ENCODE results near the gene PRR4.

PRR4 gene

GRCh38 chr12:10829994-10830393 lies 19.3 kb downstream of the PRR4 start:
- no peak overlapping the region for H3K27ac ChIP-seq (ENCODE audit: extremely low read depth, low read depth, low read length)

DNA sequence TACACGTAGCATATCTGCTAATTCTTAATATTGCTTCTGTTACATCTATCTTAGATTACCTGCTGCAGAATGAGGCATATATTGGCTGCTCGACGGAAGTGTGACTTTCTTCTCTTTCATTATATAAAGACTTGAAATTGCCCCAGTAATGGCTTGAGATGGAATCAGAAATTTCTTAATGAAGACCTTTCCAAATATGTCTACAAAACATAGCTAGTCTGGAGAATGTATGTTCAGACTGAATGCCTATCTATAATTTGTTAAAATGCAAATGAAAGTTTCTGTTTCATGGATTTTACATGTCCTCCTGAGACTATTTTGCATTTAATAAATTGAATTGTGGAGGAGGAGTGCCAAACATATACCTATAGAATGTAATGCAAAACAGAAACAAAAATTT lies 23.0 kb downstream of the PRR4 start, which contains the start of gene TAS2R10:
TAS2R10 (minus strand) TSS at position 101 of the 400 bp plus-strand sequence; CDS start at position 12, 89 bp downstream.
- Histone ChIP-seq H3K9me3 (ENCODE audit: control insufficient read depth, insufficient read depth, low read depth, low read length) (no peaks in the 10 kb centered on the region), H3K36me3 (ENCODE audit: control insufficient read depth in 2 of 2, insufficient read depth in 1 of 2, low read length in 2 of 2) (no peaks in the 10 kb centered on the region), H3K4me3 (ENCODE audit: low read depth, low read length) (no peak within 1 kb of the TSS), H3K27ac (ENCODE audit: extremely low read depth, low read depth, low read length) (no peak within 1 kb of the TSS), H3K4me1 (ENCODE audit: control insufficient read depth, insufficient read depth, low read length) (no peaks in the 10 kb centered on the region)
- TF ChIP-seq, protein P1, sequence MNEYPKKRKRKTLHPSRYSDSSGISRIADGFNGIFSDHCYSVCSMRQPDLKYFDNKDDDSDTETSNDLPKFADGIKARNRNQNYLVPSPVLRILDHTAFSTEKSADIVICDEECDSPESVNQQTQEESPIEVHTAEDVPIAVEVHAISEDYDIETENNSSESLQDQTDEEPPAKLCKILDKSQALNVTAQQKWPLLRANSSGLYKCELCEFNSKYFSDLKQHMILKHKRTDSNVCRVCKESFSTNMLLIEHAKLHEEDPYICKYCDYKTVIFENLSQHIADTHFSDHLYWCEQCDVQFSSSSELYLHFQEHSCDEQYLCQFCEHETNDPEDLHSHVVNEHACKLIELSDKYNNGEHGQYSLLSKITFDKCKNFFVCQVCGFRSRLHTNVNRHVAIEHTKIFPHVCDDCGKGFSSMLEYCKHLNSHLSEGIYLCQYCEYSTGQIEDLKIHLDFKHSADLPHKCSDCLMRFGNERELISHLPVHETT (tag by site-specific recombination; IDR thresholded peaks at IDR 0.05) = no peak
- TF ChIP-seq ZBTB20 (tag by site-specific recombination; IDR thresholded peaks at IDR 0.05) (no peak), ZBTB48 (tag by site-specific recombination; IDR thresholded peaks at IDR 0.05) (no peak), IKZF3 (tag by site-specific recombination; IDR thresholded peaks at IDR 0.05) (no peak), GLI2 (tag by site-specific recombination; IDR thresholded peaks at IDR 0.05; ENCODE audit: borderline replicate concordance, low read depth) (no peak), ZNF157 (tag by site-specific recombination; IDR thresholded peaks at IDR 0.05) (no peak), ZNF239 (tag by site-specific recombination; IDR thresholded peaks at IDR 0.05) (no peak)
- POLR2A ChIA-PET = no interaction called here
- CTCF ChIA-PET = no interaction called here

More at GRCh38 chr12:10829994-10830393, 19.3 kb downstream of the PRR4 start:
- Histone ChIP-seq H3K9me3 (ENCODE audit: control insufficient read depth, insufficient read depth, low read depth, low read length) (no peaks in the 10 kb centered on the region), H3K4me1 (ENCODE audit: control insufficient read depth, insufficient read depth, low read length) (no peaks in the 10 kb centered on the region), H3K36me3 (ENCODE audit: control insufficient read depth in 2 of 2, insufficient read depth in 1 of 2, low read length in 2 of 2) (no peaks in the 10 kb centered on the region), H3K4me3 (ENCODE audit: low read depth, low read length) (no peak overlapping the region)
- ChIA-PET CTCF (no interaction called here), POLR2A (no interaction called here)
- TF ChIP-seq, protein P2, sequence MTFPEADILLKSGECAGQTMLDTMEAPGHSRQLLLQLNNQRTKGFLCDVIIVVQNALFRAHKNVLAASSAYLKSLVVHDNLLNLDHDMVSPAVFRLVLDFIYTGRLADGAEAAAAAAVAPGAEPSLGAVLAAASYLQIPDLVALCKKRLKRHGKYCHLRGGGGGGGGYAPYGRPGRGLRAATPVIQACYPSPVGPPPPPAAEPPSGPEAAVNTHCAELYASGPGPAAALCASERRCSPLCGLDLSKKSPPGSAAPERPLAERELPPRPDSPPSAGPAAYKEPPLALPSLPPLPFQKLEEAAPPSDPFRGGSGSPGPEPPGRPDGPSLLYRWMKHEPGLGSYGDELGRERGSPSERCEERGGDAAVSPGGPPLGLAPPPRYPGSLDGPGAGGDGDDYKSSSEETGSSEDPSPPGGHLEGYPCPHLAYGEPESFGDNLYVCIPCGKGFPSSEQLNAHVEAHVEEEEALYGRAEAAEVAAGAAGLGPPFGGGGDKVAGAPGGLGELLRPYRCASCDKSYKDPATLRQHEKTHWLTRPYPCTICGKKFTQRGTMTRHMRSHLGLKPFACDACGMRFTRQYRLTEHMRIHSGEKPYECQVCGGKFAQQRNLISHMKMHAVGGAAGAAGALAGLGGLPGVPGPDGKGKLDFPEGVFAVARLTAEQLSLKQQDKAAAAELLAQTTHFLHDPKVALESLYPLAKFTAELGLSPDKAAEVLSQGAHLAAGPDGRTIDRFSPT (tag by site-specific recombination; IDR thresholded peaks at IDR 0.05) = no peak
- TF ChIP-seq ZNF530 (tag by site-specific recombination; IDR thresholded peaks at IDR 0.05; ENCODE audit: low read depth) (no peak), PBX3 (CRISPR knock-in tag; IDR thresholded peaks at IDR 0.05) (no peak), ZNF48 (tag by site-specific recombination; IDR thresholded peaks at IDR 0.05) (no peak), ZNF37A (tag by site-specific recombination; IDR thresholded peaks at IDR 0.05) (no peak), ZNF24 (tag by site-specific recombination; IDR thresholded peaks at IDR 0.05) (no peak), KLF8 (tag by site-specific recombination; IDR thresholded peaks at IDR 0.05) (no peak), ZNF843 (tag by site-specific recombination; IDR thresholded peaks at IDR 0.05) (no peak), SCRT1 (tag by site-specific recombination; IDR thresholded peaks at IDR 0.05; ENCODE audit: borderline replicate concordance) (no peak), ZNF214 (tag by site-specific recombination; IDR thresholded peaks at IDR 0.05; ENCODE audit: borderline replicate concordance) (no peak)
- TF ChIP-seq, protein P3, sequence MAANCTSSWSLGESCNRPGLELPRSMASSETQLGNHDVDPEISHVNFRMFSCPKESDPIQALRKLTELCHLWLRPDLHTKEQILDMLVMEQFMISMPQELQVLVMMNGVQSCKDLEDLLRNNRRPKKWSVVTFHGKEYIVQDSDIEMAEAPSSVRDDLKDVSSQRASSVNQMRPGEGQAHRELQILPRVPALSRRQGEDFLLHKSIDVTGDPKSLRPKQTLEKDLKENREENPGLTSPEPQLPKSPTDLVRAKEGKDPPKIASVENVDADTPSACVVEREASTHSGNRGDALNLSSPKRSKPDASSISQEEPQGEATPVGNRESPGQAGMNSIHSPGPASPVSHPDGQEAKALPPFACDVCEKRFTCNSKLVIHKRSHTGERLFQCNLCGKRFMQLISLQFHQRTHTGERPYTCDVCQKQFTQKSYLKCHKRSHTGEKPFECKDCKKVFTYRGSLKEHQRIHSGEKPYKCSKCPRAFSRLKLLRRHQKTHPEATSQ (tag by site-specific recombination; IDR thresholded peaks at IDR 0.05) = no peak

Measured in HEK293 (cell line).